ENCODE results near the gene SNX19.
A peak's percentile ranks its signal among the peaks of the same experiment; 100 is the strongest.

SNX19 gene

GRCh38 chr11:130904380-130904779, 11.9 kb downstream of the SNX19 start:
- DNase-seq: no peak

GRCh38 chr11:130902380-130902779, 13.9 kb downstream of the SNX19 start:
- no peak for DNase-seq

DNA sequence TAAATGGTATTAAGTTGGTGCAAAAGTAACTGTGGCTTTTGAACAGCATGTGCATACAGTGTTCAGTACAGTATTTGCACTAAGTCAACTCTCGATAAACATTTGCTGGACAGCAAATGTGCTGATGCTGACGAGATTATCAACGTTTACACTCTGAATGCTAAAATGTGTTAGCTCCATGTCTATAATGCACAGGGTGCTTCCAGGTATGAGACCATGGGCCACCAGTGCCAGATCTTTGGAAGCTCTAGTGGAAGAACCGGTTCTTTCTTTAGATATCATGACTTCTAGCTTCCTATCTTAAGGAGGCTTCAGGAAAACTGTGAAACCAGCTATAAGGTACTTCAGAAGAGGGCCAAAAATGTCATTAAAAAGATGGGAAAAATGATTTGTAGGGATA, 17.2 kb downstream of the SNX19 start:
- DNase-seq: no peak

GRCh38 chr11:130897262-130898182, 18.8 kb downstream of the SNX19 start:
- peak; percentile 98 for DNase-seq

DNA sequence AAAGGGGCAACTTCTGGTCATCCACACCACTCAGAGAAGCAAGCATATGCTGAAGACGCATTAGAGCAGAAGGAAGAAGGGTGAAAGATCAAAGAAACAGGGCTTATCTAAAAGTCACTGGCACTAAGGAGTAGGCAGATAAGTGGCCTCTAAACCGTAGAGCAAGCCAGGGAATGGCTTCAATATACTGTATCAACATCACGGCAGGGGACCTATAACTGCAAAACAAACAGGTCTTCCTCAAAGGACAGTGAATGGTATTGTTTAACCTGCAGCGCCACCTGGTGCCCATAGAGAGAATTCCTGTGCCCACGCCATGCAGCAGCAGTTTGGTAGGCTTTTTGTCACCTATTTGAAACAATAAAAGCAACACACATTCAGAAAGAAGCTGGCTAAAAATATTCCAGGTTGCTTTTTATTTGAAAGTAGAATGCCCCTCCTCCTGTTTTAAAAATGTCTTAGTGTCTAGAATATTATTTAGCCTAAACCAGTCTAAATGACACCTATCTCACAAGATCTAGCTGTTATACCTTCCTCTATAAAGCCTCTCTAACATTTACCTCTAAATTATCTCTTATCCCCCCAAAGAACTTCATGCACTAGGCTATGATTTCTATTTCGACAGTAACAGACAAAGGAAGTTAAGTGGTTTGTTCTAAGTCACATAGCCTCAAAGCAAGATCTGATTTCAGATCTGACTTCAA, 21.8 kb downstream of the SNX19 start:
- peak; percentile 30 for DNase-seq

GRCh38 chr11:130892861-130893260, 23.4 kb downstream of the SNX19 start:
- no peak for DNase-seq

- no peak for DNase-seq
Measured at GRCh38 chr11:130891326-130891725, 25.0 kb downstream of the SNX19 start.

DNA sequence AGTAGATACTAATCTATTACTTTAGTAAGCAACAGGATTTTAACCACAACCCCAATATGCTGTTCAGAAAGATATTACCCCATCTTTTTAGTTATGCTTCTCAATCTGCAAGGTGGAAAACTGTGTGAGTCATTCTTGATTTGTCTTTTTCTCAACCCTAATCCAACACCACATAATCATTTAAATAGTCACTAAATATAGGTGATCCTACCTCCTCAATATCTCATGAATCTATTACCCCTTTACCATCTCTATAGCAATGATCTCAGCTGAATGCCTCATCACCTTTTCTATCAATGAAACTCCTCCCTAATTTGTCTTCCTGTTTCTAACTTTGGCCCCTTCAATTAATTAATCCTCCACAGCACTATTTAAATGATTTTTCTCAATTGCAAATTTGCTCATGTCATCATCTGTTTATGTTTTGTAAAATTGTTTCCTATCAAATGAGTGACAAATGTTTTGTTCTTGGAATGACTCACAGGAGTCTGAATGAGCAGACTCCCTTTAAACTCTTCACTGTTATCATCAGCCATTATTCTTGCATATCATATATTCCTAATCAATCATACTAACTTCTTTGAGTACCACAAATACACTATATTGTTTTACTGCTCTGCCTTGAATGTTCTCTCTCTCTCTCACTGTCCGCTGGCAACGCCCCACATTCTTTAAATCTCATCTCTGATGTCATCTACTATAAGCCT, 26.1 kb downstream of the SNX19 start:
- DNase-seq: no peak

- DNase-seq: no peak
Measured at GRCh38 chr11:130888790-130889189, 27.5 kb downstream of the SNX19 start.

GRCh38 chr11:130886704-130887103, 29.6 kb downstream of the SNX19 start:
- no peak for DNase-seq

GRCh38 chr11:130882138-130882551, 34.1 kb downstream of the SNX19 start:
- DNase-seq: no peak

GRCh38 chr11:130881475-130882137, 34.7 kb downstream of the SNX19 start:
- no peak for DNase-seq

DNA sequence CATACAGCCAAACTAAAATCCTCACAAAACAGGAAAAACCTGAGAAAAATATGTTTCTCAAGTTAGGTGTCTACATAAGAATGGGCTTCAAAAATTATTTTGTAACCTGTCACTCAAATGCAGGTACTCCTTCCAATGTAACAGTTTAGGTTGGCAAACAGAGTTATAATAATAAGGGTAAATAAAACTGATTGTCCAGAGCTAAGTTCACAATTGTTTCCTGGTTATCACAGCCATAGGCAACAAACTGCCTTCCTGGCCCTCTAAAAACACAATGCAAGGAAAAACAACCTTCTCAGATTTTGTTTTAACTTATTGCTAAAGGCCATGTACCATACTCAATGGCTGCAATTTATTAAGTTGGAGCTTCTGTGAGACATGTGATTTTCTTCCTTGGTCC, 36.4 kb downstream of the SNX19 start:
- no peak for DNase-seq

GRCh38 chr11:130876931-130877915, 39.1 kb downstream of the SNX19 start:
- DNase-seq: no peak

- DNase-seq: no peak
Measured at GRCh38 chr11:130876100-130876499, 40.2 kb downstream of the SNX19 start.

GRCh38 chr11:130874955-130875531, 41.2 kb downstream of the SNX19 start:
- no peak for DNase-seq

GRCh38 chr11:130874396-130874795, 41.9 kb downstream of the SNX19 start:
- DNase-seq: peak; percentile 61

DNA sequence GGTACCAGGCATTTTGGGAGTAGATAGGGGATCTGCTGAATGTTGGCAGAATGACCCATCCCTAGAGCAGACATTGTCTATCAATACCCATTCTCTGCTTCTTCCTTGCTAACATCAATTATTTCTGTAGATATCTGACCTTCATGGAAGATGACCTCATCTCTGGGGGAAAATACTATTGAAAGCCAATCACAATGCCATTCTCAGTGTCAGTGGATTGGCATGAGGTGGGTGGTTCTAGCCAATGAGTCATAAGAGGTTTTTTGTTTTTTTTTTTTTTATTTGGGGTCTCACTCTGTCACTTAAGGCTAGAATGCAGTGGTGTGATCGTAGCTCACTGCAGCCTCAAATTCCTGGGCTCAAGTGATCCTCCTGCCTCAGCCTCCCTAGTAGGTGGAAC, 42.5 kb downstream of the SNX19 start:
- DNase-seq: peak; percentile 23

- no peak for DNase-seq
Measured at GRCh38 chr11:130872981-130873380, 43.3 kb downstream of the SNX19 start.

DNA sequence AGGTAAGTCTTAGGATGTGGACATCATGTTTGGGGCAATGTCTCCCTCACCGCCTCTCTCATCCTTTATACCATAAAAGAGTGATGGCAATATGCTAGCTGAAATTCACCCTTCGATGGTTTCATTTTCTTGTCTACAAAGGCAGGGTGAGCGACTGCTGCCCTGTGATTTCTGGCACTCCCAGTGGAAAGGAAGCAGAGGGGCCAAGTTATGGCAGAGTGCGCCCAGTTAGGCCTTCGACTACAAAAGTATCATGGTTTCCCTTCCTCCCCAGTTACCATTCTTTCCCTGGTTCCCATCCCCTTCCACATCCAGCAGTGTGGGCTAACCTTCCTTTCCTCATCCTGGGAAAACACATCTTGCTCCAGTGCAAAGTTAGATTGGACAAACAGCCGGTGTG, 43.8 kb downstream of the SNX19 start:
- no peak for DNase-seq

- DNase-seq: no peak
Measured at GRCh38 chr11:130872102-130872501, 44.2 kb downstream of the SNX19 start.

Measured in NCI-H226 (cell line).